Left lung (tissue), 14 donors: ENCODE results near the gene ABCA13. TPM values are rescaled to one million over a fixed set of nuclear protein-coding genes. Genes with fewer than 3 reads are reported as not detected.

ENCODE experiments used
- ATAC-seq: fragments of 200-7000 bp; cut with Tn5 transposase; one replicate; pipeline ENCODE4 v1.9.1; 2020; ENCODE audit warnings: moderate library complexity
- DNase-seq, 4 donors: peaks; one replicate each; pipeline ENCODE4 v3.0.0-alpha.2; 2013 to 2020
- H3K27ac ChIP-seq, 2 donors: fragments of 200-600 bp; sonication (generic) in 1 of 2; one replicate each; pipeline versions ENCODE4 v1.5.0 to v1.8.0; 2020 to 2021
- H3K27me3 ChIP-seq, 2 donors: fragments of 200-600 bp; sonication (generic) in 1 of 2; one replicate each; pipeline versions ENCODE4 v1.5.0 to v1.8.0; 2020 to 2021
- H3K36me3 ChIP-seq, 2 donors: fragments of 200-600 bp; sonication (generic) in 1 of 2; one replicate each; pipeline versions ENCODE4 v1.5.0 to v1.8.0; 2020 to 2021
- H3K4me1 ChIP-seq, 2 donors: fragments of 200-600 bp; one replicate each; pipeline ENCODE4 v1.8.0; 2021
- H3K4me3 ChIP-seq, 2 donors: fragments of 200-600 bp; sonication (generic) in 1 of 2; one replicate each; pipeline versions ENCODE4 v1.5.0 to v1.8.0; 2020 to 2021; ENCODE audit warnings: mild to moderate bottlenecking in 1 of 2
- H3K9me3 ChIP-seq, 2 donors: fragments of 200-600 bp; sonication (generic) in 1 of 2; one replicate each; pipeline versions ENCODE4 v1.5.0 to v1.8.0; 2020 to 2021
- CTCF ChIP-seq, 2 donors: fragments of 200-600 bp; sonication (generic) in 1 of 2; IDR thresholded peaks; one replicate each; pipeline versions ENCODE4 v1.5.0 to v1.8.0; 2021; ENCODE audit warnings: antibody characterized with exemption in 2 of 2
- intact Hi-C, 2 donors: fragments of 100-400 bp; cut with DNase I; formaldehyde crosslinking; loops; one replicate each; pipeline versions ENCODE4 v1.11.2 to v1.14.2; 2022
- long read RNA-seq, 12 donors: library from polyadenylated mRNA in 2 of 12; unstranded in 2 of 12; transcript quantifications; one replicate each; pipeline ENCODE4 v2.0.0 and lab custom pipeline, GENCODE V29; 2019 to 2026
- polyA plus RNA-seq, 6 donors: library from polyadenylated mRNA; unstranded; fragments of 120-200 nt; gene quantifications; one replicate each; pipeline ENCODE4 v1.2.1, GENCODE V29; 2013; ENCODE audit not compliant: insufficient read length in 6 of 6
- total RNA-seq, 2 donors: library from RNA; stranded (reverse); fragmentation: NEBNext Ultra II Directional; extraction: Animal tissue kit (Norgen Biotek cat#: 25700); gene quantifications; one replicate each; pipeline ENCODE4 v1.2.1, GENCODE V29; 2021
- donor health status: DM: no; HTN: yes; CAD: no.
- donor health status: DM: no; HTN: no; CAD: no.

ABCA13 gene
- total RNA-seq (1 to 10 TPM in 1 of 2 donors, under 1 TPM in 1; 0.55 to 2.9 TPM), polyA plus RNA-seq (1 to 10 TPM in 5 of 6 donors, under 1 TPM in 1; 0.62 to 2.4 (median 1.7) TPM)
- long read RNA-seq, donor 1, result 0 reads
- long read RNA-seq, donor 2, result 0 reads
- long read RNA-seq, donor 3, result 0 reads
- long read RNA-seq, donor 4, result 0 reads
- long read RNA-seq, donor 5, result 0 reads
- long read RNA-seq, donor 6, result 0 reads
- long read RNA-seq, donor 7, result 0 reads
- long read RNA-seq, donor 8, result 0 reads
- long read RNA-seq, donor 9, result 0 reads
- long read RNA-seq, donor 10, result 0 reads
- long read RNA-seq, donor 11, result 0 reads
- long read RNA-seq, donor 12, result 0 reads

GRCh38 chr7:48171202-48171601, at the start of gene ABCA13:
Gene ABCA13, plus strand, starts transcription at chr7:48171458. Its CDS starts 26 bp downstream, at chr7:48171484.
- Histone ChIP-seq H3K36me3 (no peaks in the 10 kb centered on the region), H3K27ac (peak within 1 kb of the TSS in 1 of 2 donors; percentile 47), H3K4me3 (no peak within 1 kb of the TSS), H3K27me3 (no peaks in the 10 kb centered on the region), H3K4me1 (peaks cover 0 to 11% of the 10 kb centered on the region in 2 donors), H3K9me3 (no peaks in the 10 kb centered on the region)
- intact Hi-C loops, result no loop called here
- DNase-seq (no peak), ATAC-seq (no peak)
- no peak for TF ChIP-seq CTCF (IDR thresholded peaks at IDR 0.05)

- H3K4me1 ChIP-seq, result no peaks in the 10 kb centered on the region
- no peak overlapping the region for H3K27ac ChIP-seq
- DNase-seq, result no peak
- H3K27me3 ChIP-seq, result no peaks in the 10 kb centered on the region
- no peak for ATAC-seq
- no peak for TF ChIP-seq CTCF (IDR thresholded peaks at IDR 0.05)
- peaks cover 0 to 6% of the 10 kb centered on the region in 2 donors for H3K9me3 ChIP-seq
- intact Hi-C loops, result no loop called here
- H3K4me3 ChIP-seq, result no peak overlapping the region
- no peaks in the 10 kb centered on the region for H3K36me3 ChIP-seq
These were observed 45.2 kb upstream of the ABCA13 start for GRCh38 chr7:48126037-48126436.

- no peak overlapping the region for H3K4me3 ChIP-seq
- H3K36me3 ChIP-seq, result no peaks in the 10 kb centered on the region
- ATAC-seq, result no peak
- peaks cover 0 to 6% of the 10 kb centered on the region in 2 donors for H3K9me3 ChIP-seq
- no peak for DNase-seq
- no peak overlapping the region for H3K27ac ChIP-seq
- no peak for TF ChIP-seq CTCF (IDR thresholded peaks at IDR 0.05)
- no peaks in the 10 kb centered on the region for H3K27me3 ChIP-seq
- intact Hi-C loops, result no loop called here
- H3K4me1 ChIP-seq, result no peaks in the 10 kb centered on the region
These were observed 40.6 kb upstream of the ABCA13 start for GRCh38 chr7:48130658-48131108.

- DNase-seq (no peak), ATAC-seq (no peak)
- Histone ChIP-seq H3K36me3 (no peaks in the 10 kb centered on the region), H3K4me3 (no peak overlapping the region), H3K27me3 (no peaks in the 10 kb centered on the region), H3K27ac (no peak overlapping the region), H3K9me3 (no peaks in the 10 kb centered on the region), H3K4me1 (no peaks in the 10 kb centered on the region)
- no peak for TF ChIP-seq CTCF (IDR thresholded peaks at IDR 0.05)
- intact Hi-C loops, result no loop called here
These were observed 38.5 kb upstream of the ABCA13 start for GRCh38 chr7:48132792-48133191.

- Histone ChIP-seq H3K4me3 (no peak overlapping the region), H3K36me3 (no peaks in the 10 kb centered on the region), H3K9me3 (no peaks in the 10 kb centered on the region), H3K4me1 (peaks cover 0 to 14% of the 10 kb centered on the region in 2 donors), H3K27me3 (no peaks in the 10 kb centered on the region), H3K27ac (no peak overlapping the region)
- no peak for DNase-seq
- intact Hi-C loops, result no loop called here
- TF ChIP-seq CTCF (IDR thresholded peaks at IDR 0.05), result no peak
- ATAC-seq, result no peak
These were observed 31.8 kb upstream of the ABCA13 start for GRCh38 chr7:48139459-48139858.
